ENCODE data around the gene RTKN2.

DNA sequence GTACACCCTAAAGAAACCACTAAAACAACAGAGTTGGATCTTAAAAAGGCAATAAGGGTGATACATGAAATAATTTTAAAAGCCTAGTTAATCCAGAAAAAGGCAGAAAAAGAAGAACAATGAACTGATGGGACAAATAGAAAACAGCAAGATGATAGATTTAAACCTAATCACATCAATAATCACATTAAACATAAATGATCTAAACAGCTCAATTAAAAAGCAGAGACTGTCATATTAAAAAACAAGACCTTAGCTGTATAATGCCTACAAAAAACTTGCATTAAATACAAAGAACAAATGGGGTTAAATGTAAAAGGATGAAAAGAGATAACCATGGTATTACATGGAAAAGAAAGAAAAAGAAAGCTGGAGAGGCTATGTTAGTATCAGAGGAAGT is 96.2 kb downstream of the RTKN2 start:
- TF ChIP-seq, protein P1, sequence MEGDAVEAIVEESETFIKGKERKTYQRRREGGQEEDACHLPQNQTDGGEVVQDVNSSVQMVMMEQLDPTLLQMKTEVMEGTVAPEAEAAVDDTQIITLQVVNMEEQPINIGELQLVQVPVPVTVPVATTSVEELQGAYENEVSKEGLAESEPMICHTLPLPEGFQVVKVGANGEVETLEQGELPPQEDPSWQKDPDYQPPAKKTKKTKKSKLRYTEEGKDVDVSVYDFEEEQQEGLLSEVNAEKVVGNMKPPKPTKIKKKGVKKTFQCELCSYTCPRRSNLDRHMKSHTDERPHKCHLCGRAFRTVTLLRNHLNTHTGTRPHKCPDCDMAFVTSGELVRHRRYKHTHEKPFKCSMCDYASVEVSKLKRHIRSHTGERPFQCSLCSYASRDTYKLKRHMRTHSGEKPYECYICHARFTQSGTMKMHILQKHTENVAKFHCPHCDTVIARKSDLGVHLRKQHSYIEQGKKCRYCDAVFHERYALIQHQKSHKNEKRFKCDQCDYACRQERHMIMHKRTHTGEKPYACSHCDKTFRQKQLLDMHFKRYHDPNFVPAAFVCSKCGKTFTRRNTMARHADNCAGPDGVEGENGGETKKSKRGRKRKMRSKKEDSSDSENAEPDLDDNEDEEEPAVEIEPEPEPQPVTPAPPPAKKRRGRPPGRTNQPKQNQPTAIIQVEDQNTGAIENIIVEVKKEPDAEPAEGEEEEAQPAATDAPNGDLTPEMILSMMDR (IDR thresholded peaks at IDR 0.05), result no peak
- TF ChIP-seq POLR2A (IDR thresholded peaks at IDR 0.05) (no peak), POLR2AphosphoS5 (IDR thresholded peaks at IDR 0.05) (no peak)
